ENCODE data around the gene ZBBX. TPM values are rescaled to one million over a fixed set of nuclear protein-coding genes. Genes with fewer than 3 reads are reported as not detected.

The ZBBX gene
- polyA plus RNA-seq, 3 donors from 2014 or later = not detected

- no peak overlapping the region for H3K27ac Mint-ChIP-seq
- no peak overlapping the region for H3K4me3 Mint-ChIP-seq
- peaks cover 0 to 17% (median 13%) of the 10 kb centered on the region in 6 donors for H3K9me3 Mint-ChIP-seq
- H3K27me3 Mint-ChIP-seq (ENCODE audit: low read depth in 3 of 3) = no peaks in the 10 kb centered on the region
- H3K36me3 Mint-ChIP-seq = no peaks in the 10 kb centered on the region
- no peak for DNase-seq
- H3K4me1 Mint-ChIP-seq = no peaks in the 10 kb centered on the region
Measured at GRCh38 chr3:167287308-167287707, 92.8 kb downstream of the ZBBX start.

GRCh38 chr3:167274141-167274874, 105.8 kb downstream of the ZBBX start:
- no peaks in the 10 kb centered on the region for H3K27me3 Mint-ChIP-seq (ENCODE audit: low read depth in 3 of 3)

DNA sequence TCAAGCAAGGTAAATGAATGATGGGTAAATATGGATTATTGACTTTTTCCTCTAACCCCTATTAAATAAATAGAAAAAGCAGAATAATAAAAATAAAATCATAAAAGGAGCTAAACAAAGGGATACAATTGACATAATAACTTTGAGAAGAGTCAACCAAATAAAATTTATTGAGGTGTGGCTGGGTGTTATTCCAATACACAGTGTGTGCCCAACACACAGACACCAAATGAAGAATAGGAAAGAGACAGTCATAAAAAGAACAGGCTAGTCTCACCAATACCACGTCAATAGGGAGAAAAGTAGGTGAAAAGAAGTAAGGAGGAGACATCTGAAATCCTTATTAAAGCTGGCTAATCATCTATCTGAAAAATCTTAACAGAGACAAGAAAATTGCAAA, 127.1 kb downstream of the ZBBX start:
- Mint-ChIP-seq H3K36me3 (no peaks in the 10 kb centered on the region), H3K27me3 (ENCODE audit: low read depth in 3 of 3) (no peaks in the 10 kb centered on the region)

More at GRCh38 chr3:167274141-167274874, 105.8 kb downstream of the ZBBX start:
- peaks cover 5 to 29% (median 10%) of the 10 kb centered on the region in 6 donors for H3K9me3 Mint-ChIP-seq
- DNase-seq = no peak
- no peaks in the 10 kb centered on the region for H3K4me1 Mint-ChIP-seq
- no peak overlapping the region for H3K27ac Mint-ChIP-seq
- H3K36me3 Mint-ChIP-seq = no peaks in the 10 kb centered on the region
- no peak overlapping the region for H3K4me3 Mint-ChIP-seq

DNA sequence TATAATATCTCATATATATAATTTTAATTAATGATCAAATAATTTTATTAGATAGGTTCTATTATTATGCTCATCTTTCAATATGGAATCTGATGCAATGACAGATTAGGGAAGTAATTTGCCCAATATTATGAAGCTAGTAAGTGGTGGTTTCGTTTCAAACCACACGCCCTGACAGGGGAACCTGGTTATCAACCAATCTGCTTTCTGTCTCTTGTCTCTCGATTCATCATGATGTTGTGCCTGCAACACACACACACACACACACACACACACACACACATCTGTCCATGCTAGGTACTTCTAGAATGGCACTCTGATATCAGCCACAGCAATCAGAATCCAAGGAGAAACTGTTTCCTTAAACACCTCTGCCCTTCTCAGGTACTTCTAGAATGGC, 128.4 kb downstream of the ZBBX start:
- Mint-ChIP-seq H3K36me3 (no peaks in the 10 kb centered on the region), H3K4me1 (no peaks in the 10 kb centered on the region), H3K9me3 (peaks cover 0 to 9% (median 3%) of the 10 kb centered on the region in 6 donors), H3K4me3 (no peak overlapping the region), H3K27me3 (ENCODE audit: low read depth in 3 of 3) (no peaks in the 10 kb centered on the region), H3K27ac (no peak overlapping the region)
- no peak for DNase-seq

More for the DNA sequence above, 127.1 kb downstream of the ZBBX start:
- Mint-ChIP-seq H3K9me3 (peaks cover 0 to 9% (median 3%) of the 10 kb centered on the region in 6 donors), H3K4me1 (no peaks in the 10 kb centered on the region), H3K27ac (no peak overlapping the region), H3K4me3 (no peak overlapping the region)
- no peak for DNase-seq

GRCh38 chr3:167246252-167246651, 133.8 kb downstream of the ZBBX start:
- Mint-ChIP-seq H3K36me3 (no peaks in the 10 kb centered on the region), H3K4me1 (no peaks in the 10 kb centered on the region), H3K9me3 (peaks cover 0 to 14% (median 3%) of the 10 kb centered on the region in 6 donors), H3K27me3 (ENCODE audit: low read depth in 3 of 3) (no peaks in the 10 kb centered on the region), H3K4me3 (no peak overlapping the region), H3K27ac (no peak overlapping the region)
- DNase-seq = no peak

DNA sequence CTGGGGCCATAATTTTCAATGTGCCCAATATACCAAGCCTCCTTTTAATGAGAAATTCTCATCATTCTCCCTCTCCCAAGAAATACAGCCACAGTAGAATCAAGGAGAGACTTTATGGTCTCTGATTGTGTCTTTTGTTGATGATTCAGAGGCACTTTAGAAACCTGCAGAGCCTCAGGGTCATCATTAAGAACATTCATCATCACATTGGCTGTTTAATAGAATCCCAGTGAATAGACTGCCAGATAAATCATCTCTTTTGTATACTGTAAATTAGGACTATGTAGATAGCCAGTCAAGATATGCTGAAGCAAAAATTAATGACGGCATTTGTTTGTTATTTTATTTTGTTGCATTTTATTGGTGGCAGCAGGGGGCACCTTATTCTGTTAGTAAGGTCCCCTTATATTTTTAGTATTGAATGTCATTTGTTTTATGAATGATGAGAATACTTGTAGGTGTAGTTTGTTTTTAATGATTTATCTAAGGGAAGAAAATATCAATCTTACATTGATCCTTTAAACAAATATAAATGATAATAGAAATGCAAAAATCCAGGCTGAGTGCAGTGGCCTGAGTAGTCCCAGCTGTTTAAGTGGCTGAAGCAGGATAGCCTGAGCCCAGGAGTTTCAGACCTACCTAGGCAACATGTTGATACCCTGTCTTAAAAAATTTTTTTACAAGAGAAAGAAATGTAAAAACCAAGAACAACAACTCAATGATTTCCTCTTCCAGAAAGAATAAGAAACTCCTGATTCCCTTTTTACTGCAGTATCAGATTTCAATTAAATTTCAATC, 138.8 kb downstream of the ZBBX start:
- Mint-ChIP-seq H3K4me3 (no peak overlapping the region), H3K36me3 (no peaks in the 10 kb centered on the region), H3K27me3 (ENCODE audit: low read depth in 3 of 3) (no peaks in the 10 kb centered on the region), H3K27ac (no peak overlapping the region), H3K4me1 (no peaks in the 10 kb centered on the region), H3K9me3 (peaks cover 0 to 9% (median 3%) of the 10 kb centered on the region in 6 donors)
- no peak for DNase-seq

GRCh38 chr3:167228135-167228534, 152.0 kb downstream of the ZBBX start:
- Mint-ChIP-seq H3K4me1 (no peaks in the 10 kb centered on the region), H3K4me3 (no peak overlapping the region), H3K9me3 (peaks cover 0 to 27% (median 14%) of the 10 kb centered on the region in 6 donors), H3K36me3 (no peaks in the 10 kb centered on the region), H3K27ac (no peak overlapping the region), H3K27me3 (ENCODE audit: low read depth in 3 of 3) (peaks cover 0 to 2% (median 1%) of the 10 kb centered on the region in 3 donors)
- no peak for DNase-seq

GRCh38 chr3:167225821-167226220, 154.3 kb downstream of the ZBBX start:
- Mint-ChIP-seq H3K4me1 (no peaks in the 10 kb centered on the region), H3K27me3 (ENCODE audit: low read depth in 3 of 3) (peaks cover 0 to 2% (median 0%) of the 10 kb centered on the region in 3 donors), H3K4me3 (no peak overlapping the region), H3K9me3 (peaks cover 3 to 27% (median 16%) of the 10 kb centered on the region in 6 donors), H3K36me3 (no peaks in the 10 kb centered on the region), H3K27ac (no peak overlapping the region)
- DNase-seq = no peak

GRCh38 chr3:167209011-167209410, 171.1 kb downstream of the ZBBX start:
- Mint-ChIP-seq H3K9me3 (peaks cover 12 to 52% (median 21%) of the 10 kb centered on the region in 6 donors), H3K4me1 (no peaks in the 10 kb centered on the region), H3K27me3 (ENCODE audit: low read depth in 3 of 3) (peaks cover 0 to 2% (median 0%) of the 10 kb centered on the region in 3 donors), H3K27ac (no peak overlapping the region), H3K4me3 (no peak overlapping the region), H3K36me3 (peaks cover 0 to 3% (median 0%) of the 10 kb centered on the region in 3 donors)
- no peak for DNase-seq

DNA sequence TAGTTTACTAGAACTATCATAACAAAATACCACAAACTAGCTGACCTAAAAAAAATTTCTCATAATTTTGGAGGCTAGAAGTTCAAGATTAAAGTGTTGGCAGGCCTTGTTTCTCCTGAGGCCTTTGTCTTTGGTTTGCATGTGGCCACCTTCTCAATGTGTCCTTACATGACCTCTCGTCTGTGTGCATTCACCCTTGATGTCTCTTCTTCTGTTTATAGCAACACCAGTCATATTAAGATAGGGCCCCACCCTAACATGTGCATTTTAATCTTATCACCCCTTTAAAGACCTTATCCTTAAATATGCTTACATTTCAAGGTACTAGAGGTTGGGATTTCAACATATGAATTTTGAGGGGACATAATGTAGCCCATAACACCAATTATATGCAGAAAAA, 177.0 kb downstream of the ZBBX start:
- Mint-ChIP-seq H3K4me1 (no peaks in the 10 kb centered on the region), H3K36me3 (no peaks in the 10 kb centered on the region), H3K4me3 (no peak overlapping the region), H3K27me3 (ENCODE audit: low read depth in 3 of 3) (peaks cover 0 to 2% (median 0%) of the 10 kb centered on the region in 3 donors), H3K9me3 (peaks cover 4 to 22% (median 11%) of the 10 kb centered on the region in 6 donors), H3K27ac (no peak overlapping the region)
- DNase-seq = no peak

DNA sequence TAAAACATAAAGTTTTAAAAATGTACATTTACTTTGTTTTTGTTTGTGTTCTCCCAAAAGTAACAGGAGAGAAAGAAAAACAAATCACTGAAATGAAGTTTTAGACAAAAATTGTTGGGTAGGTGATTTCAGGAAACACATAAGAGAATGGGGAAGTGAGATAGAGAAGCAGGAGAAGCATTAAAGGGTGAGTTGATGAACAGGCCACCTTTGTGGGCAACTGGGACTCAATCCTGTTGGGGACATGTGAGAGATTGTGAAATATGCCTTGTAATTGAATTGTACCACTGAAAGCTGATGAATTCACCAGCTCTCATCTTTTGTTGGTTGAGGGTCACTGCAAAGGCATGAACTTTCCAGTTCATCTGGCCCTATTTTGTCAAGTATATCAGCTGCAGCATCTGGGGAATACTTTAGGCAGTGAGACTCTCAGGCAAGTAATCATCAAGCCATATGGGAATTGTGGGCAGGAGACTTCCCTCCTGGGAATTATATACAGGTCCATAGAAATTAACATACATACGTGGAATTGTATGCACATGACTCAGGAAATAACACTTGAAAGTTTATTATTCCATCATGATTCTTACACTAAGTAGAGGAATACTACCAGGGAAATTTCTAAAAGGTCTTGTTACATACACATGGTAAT, 181.0 kb downstream of the ZBBX start:
- H3K4me1 Mint-ChIP-seq = no peaks in the 10 kb centered on the region
- DNase-seq = no peak
- H3K27ac Mint-ChIP-seq = no peak overlapping the region
- peaks cover 4 to 26% (median 7%) of the 10 kb centered on the region in 6 donors for H3K9me3 Mint-ChIP-seq
- no peaks in the 10 kb centered on the region for H3K27me3 Mint-ChIP-seq (ENCODE audit: low read depth in 3 of 3)
- H3K4me3 Mint-ChIP-seq = no peak overlapping the region
- no peaks in the 10 kb centered on the region for H3K36me3 Mint-ChIP-seq

Measured in immature natural killer cell (primary cell).